ENCODE data around the gene LIFR. TPM values are rescaled to one million over a fixed set of nuclear protein-coding genes. Genes with fewer than 3 reads are reported as not detected.

The LIFR gene
- total RNA-seq, 1 experiment from 2014 or later: 10.6 TPM

GRCh38 chr5:38426986-38427950, 129.2 kb downstream of the LIFR start:
- H3K79me2 ChIP-seq (ENCODE audit: insufficient read depth, low read length): no peaks in the 10 kb centered on the region
- H2AFZ ChIP-seq (ENCODE audit: low read depth, low read length, poor library complexity, severe bottlenecking): no peak overlapping the region
- no peak overlapping the region for H3K4me3 ChIP-seq (replicated peaks in 1 of 2; ENCODE audit: low read depth in 1 of 2, low read length in 2 of 2)
- H3K4me1 ChIP-seq (ENCODE audit: control insufficient read depth in 1 of 2, insufficient read depth in 2 of 2, low read length in 2 of 2): peaks cover 4 to 19% of the 10 kb centered on the region in 2 experiments; a peak in 3 of 4 replicates
- no peaks in the 10 kb centered on the region for H3K27me3 ChIP-seq (ENCODE audit: insufficient read depth, low read length)
- H3K9me3 ChIP-seq (ENCODE audit: control insufficient read depth in 1 of 2, insufficient read depth in 1 of 2, low read depth in 1 of 2, low read length in 2 of 2): no peaks in the 10 kb centered on the region
- no peak for DNase-seq (ENCODE audit: low read depth, low spot score)
- no peaks in the 10 kb centered on the region for H3K36me3 ChIP-seq (ENCODE audit: control insufficient read depth in 1 of 2, insufficient read depth in 2 of 2, low read length in 2 of 2)
- ChIA-PET CTCF (interaction anchor here (1.8 to 2.5 kb wide), 2 partner anchors 14 to 383 kb away, joined by 6 to 11 read pairs; no protein-coding TSS in a partner anchor), POLR2A (no interaction called here), RAD21 (ENCODE audit: low non-redundant PET in 1 of 2, low total read pairs in 2 of 2, uncharacterized antibody in 2 of 2, unreplicated experiment in 2 of 2) (no interaction called here)
- ATAC-seq: no peak
- no peak overlapping the region for H3K9ac ChIP-seq (ENCODE audit: low read length)
- no peaks in the 10 kb centered on the region for H3K9me2 ChIP-seq (ENCODE audit: insufficient read depth)
- TF ChIP-seq POLR2A (IDR thresholded peaks at IDR 0.05; ENCODE audit: borderline replicate concordance, extremely low read depth, insufficient read depth, insufficient read length): no peak
- TF ChIP-seq CTCF (IDR thresholded peaks at IDR 0.05 in 2 of 3, conservative IDR thresholded peaks at IDR 0.05 in 1 of 3; ENCODE audit: borderline replicate concordance in 1 of 3, insufficient read depth in 1 of 3, low read depth in 2 of 3, low read length in 2 of 3): no peak
- TF ChIP-seq SRF (IDR thresholded peaks at IDR 0.05; ENCODE audit: low read depth): no peak
- TF ChIP-seq TCF7L2 (IDR thresholded peaks at IDR 0.05; ENCODE audit: borderline replicate concordance, extremely low read depth, insufficient read depth, insufficient read length): no peak
- TF ChIP-seq CBX3 (IDR thresholded peaks at IDR 0.05; ENCODE audit: low read depth): no peak
- TF ChIP-seq MAX (IDR thresholded peaks at IDR 0.05): no peak
- no peak for TF ChIP-seq ZBTB33 (IDR thresholded peaks at IDR 0.05; ENCODE audit: extremely low read depth, insufficient replicate concordance, low read length)
- no peak for TF ChIP-seq RAD21 (IDR thresholded peaks at IDR 0.05; ENCODE audit: low read depth)
- no peak for TF ChIP-seq SP1 (IDR thresholded peaks at IDR 0.05; ENCODE audit: low read depth)
- TF ChIP-seq ZNF274 (IDR thresholded peaks at IDR 0.05; ENCODE audit: low read depth, low read length): no peak
- TF ChIP-seq SIN3A (IDR thresholded peaks at IDR 0.05; ENCODE audit: low read depth): no peak
- TF ChIP-seq YY1 (IDR thresholded peaks at IDR 0.05; ENCODE audit: extremely low read depth, insufficient replicate concordance, low read depth, low read length): no peak
- intact Hi-C loops (cut with micrococcal nuclease): no loop called here
- no peak overlapping the region for H3K4me2 ChIP-seq (ENCODE audit: low read length)
- no TSS peak for BruUV-seq (replicated peaks)
- H3K27ac ChIP-seq (ENCODE audit: low read depth, low read length): no peak overlapping the region
- no peaks in the 10 kb centered on the region for H4K20me1 ChIP-seq (ENCODE audit: insufficient read depth)

Data from HCT116 (cell line).